Gastroesophageal sphincter (tissue), 3 donors: ENCODE measurements around the gene MYH6.

Experiments
- CTCF ChIP-seq, 4 experiments: fragments of 200-600 bp in 2 of 4; fragments of 450-650 bp in 2 of 4; sonication (generic) in 1 of 4; IDR thresholded peaks; one replicate each; pipeline ENCODE4 v1.5.1; 2017 to 2019; ENCODE audit warnings: antibody characterized with exemption in 4 of 4, mild to moderate bottlenecking in 2 of 4, moderate library complexity in 2 of 4
- EP300 ChIP-seq: sonication (generic); formaldehyde crosslinking; IDR thresholded peaks from one replicate; pipeline ENCODE4 v1.6.1; 2017; ENCODE audit warnings: antibody characterized with exemption, mild to moderate bottlenecking

- no peak for TF ChIP-seq CTCF (IDR thresholded peaks at IDR 0.05)
- no peak for TF ChIP-seq EP300
Measured at GRCh38 chr14:23408307-23408630, 196 bp upstream of the MYH6 start.
